ENCODE measurements around the gene DENND1B.

DNA sequence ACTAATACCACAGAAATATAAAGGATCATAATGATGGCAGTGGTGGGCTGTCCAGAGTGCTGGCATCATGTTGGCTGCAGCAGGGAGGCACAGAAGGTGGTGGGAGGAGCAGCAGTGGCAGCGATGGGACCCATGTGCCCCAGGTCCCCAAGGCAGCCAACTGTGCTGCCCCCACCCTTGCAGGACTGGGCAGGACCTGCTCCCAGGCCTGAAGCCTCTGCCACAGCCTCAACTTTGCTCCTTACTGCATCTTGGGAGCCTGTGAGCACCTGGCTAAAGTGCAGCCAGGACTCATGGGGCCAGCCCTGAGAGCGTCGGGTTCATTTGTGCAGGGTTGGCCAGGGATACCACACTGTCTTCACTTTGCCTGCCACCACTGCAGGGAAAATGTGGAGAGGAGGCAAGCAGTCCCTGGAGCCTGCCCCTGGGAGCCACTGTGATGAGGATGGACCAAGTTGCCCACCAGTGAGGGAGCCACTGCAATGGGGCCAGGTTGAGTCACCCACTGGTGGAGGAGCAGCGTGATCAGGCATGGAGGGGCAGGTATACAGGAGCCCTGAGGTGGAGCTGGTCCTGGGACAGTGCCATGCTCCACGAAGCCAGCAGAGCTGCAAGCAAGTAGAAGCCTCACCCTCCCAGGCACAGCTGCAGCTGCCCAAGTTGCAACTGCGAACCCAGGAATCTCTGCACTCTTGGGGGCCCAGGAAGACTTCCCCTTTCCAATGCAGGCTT lies 25.3 kb upstream of the DENND1B start:
- TF ChIP-seq ZNF232 (CRISPR knock-in tag; IDR thresholded peaks at IDR 0.05) (no peak), ZNF23 (CRISPR knock-in tag; IDR thresholded peaks at IDR 0.05) (no peak), POLR2A (conservative IDR thresholded peaks at IDR 0.05) (no peak), CHD2 (IDR thresholded peaks at IDR 0.05; ENCODE audit: low read depth, low read length) (no peak), HCFC1 (IDR thresholded peaks at IDR 0.05; ENCODE audit: low read depth, low read length) (no peak), SRSF3 (IDR thresholded peaks at IDR 0.05; ENCODE audit: insufficient read depth, low read length) (no peak), NFIC (IDR thresholded peaks at IDR 0.05) (no peak), BCL6 (CRISPR knock-in tag; IDR thresholded peaks at IDR 0.05) (no peak), IFI16 (CRISPR knock-in tag; IDR thresholded peaks at IDR 0.05) (no peak), POLR2AphosphoS5 (IDR thresholded peaks at IDR 0.05; ENCODE audit: control insufficient read depth, insufficient read depth, low read depth, low read length) (no peak)
- TF ChIP-seq, protein P1, sequence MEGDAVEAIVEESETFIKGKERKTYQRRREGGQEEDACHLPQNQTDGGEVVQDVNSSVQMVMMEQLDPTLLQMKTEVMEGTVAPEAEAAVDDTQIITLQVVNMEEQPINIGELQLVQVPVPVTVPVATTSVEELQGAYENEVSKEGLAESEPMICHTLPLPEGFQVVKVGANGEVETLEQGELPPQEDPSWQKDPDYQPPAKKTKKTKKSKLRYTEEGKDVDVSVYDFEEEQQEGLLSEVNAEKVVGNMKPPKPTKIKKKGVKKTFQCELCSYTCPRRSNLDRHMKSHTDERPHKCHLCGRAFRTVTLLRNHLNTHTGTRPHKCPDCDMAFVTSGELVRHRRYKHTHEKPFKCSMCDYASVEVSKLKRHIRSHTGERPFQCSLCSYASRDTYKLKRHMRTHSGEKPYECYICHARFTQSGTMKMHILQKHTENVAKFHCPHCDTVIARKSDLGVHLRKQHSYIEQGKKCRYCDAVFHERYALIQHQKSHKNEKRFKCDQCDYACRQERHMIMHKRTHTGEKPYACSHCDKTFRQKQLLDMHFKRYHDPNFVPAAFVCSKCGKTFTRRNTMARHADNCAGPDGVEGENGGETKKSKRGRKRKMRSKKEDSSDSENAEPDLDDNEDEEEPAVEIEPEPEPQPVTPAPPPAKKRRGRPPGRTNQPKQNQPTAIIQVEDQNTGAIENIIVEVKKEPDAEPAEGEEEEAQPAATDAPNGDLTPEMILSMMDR (IDR thresholded peaks at IDR 0.05 in 2 of 3, conservative IDR thresholded peaks at IDR 0.05 in 1 of 3; ENCODE audit: insufficient read depth in 2 of 3, low read depth in 1 of 3, low read length in 3 of 3) = no peak
- TF ChIP-seq, protein P2, sequence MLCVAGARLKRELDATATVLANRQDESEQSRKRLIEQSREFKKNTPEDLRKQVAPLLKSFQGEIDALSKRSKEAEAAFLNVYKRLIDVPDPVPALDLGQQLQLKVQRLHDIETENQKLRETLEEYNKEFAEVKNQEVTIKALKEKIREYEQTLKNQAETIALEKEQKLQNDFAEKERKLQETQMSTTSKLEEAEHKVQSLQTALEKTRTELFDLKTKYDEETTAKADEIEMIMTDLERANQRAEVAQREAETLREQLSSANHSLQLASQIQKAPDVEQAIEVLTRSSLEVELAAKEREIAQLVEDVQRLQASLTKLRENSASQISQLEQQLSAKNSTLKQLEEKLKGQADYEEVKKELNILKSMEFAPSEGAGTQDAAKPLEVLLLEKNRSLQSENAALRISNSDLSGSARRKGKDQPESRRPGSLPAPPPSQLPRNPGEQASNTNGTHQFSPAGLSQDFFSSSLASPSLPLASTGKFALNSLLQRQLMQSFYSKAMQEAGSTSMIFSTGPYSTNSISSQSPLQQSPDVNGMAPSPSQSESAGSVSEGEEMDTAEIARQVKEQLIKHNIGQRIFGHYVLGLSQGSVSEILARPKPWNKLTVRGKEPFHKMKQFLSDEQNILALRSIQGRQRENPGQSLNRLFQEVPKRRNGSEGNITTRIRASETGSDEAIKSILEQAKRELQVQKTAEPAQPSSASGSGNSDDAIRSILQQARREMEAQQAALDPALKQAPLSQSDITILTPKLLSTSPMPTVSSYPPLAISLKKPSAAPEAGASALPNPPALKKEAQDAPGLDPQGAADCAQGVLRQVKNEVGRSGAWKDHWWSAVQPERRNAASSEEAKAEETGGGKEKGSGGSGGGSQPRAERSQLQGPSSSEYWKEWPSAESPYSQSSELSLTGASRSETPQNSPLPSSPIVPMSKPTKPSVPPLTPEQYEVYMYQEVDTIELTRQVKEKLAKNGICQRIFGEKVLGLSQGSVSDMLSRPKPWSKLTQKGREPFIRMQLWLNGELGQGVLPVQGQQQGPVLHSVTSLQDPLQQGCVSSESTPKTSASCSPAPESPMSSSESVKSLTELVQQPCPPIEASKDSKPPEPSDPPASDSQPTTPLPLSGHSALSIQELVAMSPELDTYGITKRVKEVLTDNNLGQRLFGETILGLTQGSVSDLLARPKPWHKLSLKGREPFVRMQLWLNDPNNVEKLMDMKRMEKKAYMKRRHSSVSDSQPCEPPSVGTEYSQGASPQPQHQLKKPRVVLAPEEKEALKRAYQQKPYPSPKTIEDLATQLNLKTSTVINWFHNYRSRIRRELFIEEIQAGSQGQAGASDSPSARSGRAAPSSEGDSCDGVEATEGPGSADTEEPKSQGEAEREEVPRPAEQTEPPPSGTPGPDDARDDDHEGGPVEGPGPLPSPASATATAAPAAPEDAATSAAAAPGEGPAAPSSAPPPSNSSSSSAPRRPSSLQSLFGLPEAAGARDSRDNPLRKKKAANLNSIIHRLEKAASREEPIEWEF (CRISPR knock-in tag; IDR thresholded peaks at IDR 0.05) = no peak
